ENCODE data around the gene CACFD1.
"Not testable (repeated sequence)": the region's sequence is repeated elsewhere in the genome, so short reads cannot be mapped to it uniquely, and the experiment has no call there.

The CACFD1 gene

GRCh38 chr9:133440874-133441273 lies 18.9 kb upstream of the CACFD1 start:
- DNase-seq (ENCODE audit: low spot score): no peak

DNA sequence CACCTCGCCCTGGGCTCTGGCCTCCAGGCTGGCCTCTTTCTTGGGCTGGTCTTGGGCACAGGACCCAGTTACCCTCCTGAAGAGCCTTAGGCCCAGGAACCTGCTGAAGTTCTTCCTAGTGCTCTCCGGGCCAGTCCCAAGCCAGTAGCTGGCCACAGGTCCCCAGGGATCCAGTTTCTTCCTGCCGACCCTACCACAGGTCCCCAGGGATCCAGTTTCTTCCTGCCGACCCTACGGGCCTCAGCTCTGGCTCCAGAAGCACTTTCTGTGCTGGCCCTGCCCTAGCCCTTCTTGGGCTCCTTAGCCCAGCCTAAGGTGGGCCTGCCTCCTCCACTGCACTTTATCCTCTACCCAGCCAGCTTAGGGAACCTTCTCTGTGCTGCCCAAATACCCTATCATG lies 18.2 kb upstream of the CACFD1 start:
- DNase-seq (ENCODE audit: low spot score): no peak

GRCh38 chr9:133443248-133443647 lies 16.5 kb upstream of the CACFD1 start:
- DNase-seq (ENCODE audit: low spot score): no peak

DNA sequence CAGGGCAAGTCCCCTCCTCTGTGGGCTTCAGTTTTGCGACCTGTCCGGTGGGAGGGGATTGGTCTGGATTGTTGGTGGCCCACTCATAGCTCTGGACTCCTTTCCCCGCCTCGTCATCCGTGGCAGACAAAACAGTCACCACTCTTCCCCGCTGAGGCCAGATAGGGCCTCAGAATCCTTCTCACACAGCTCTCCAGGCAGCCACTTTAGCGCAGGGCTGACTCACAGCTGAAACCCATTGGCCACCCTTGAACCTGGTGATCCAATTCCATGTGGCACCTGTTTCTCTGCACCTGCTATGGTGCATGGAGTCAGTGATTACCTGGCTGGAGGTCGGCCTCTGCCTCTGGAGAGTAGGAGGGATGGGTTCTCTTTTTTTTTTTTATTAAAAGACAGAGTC lies 15.8 kb upstream of the CACFD1 start:
- DNase-seq (ENCODE audit: low spot score): no peak

DNA sequence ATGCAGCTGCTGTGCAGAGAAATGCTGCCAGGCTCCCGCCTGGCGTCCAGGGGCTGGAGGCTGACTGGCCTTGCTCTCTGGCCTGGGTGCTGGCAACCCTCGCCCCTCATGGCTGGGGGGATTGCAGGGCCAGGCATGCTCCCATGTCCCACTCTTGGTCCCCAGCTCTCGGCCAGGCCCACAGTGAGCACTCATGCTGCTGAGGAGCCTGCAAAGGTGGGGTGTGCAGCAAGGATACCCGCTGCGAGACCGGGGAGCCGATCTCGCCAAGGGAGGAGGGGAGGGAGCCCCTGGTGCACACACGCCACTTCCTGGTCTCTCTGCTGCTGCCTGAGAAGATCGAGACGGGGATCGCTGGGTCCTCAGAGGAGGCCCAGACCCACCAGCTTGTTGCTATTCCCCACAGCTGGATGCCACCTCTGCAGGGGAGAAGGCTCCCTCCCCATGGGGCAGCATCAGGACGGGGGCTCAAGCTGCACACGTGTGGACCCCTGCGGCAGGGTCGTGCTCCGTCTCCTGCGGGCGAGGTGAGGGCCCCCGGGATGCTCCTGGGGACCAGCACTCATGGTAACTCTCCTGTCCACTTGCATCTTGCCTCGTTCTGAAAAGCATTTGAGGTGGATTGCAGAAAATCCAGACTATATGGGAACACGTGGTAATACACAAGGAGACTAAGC lies 14.3 kb upstream of the CACFD1 start:
- no peak for DNase-seq (ENCODE audit: low spot score)

DNA sequence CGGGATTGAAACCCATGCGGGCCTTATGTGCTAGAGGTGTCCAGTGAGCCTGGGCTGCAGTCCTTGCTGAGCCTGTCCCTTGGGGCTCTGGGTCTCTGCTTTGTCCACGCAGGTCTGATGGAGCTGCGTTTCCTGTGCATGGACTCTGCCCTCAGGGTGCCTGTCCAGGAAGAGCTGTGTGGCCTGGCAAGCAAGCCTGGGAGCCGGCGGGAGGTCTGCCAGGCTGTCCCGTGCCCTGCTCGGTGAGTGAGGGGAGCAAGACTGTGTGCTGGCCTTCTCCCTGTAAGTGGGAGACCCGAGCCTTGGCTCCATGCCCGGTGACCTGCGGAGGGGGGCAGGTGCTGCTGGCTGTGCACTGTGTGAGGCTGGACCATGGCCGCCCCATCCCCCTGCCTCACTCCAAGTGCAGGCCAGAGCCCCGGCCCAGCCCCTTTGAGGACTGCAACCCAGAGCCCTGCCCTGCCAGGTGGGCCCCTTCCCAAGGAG lies 11.2 kb upstream of the CACFD1 start:
- no peak for DNase-seq (ENCODE audit: low spot score)

DNA sequence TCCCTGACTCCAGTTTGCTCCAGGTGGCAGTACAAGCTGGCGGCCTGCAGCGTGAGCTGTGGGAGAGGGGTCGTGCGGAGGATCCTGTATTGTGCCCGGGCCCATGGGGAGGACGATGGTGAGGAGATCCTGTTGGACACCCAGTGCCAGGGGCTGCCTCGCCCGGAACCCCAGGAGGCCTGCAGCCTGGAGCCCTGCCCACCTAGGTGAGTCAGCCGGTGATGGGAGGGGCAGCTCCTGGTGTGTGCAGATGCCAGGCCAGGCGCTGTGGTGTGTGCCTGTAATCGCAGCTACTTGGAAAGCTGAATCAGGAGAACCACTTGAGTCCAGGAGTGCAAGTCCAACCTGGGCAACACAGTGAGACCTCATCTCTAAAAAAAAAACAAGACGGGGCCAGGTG lies 10.0 kb upstream of the CACFD1 start:
- DNase-seq (ENCODE audit: low spot score): no peak

DNA sequence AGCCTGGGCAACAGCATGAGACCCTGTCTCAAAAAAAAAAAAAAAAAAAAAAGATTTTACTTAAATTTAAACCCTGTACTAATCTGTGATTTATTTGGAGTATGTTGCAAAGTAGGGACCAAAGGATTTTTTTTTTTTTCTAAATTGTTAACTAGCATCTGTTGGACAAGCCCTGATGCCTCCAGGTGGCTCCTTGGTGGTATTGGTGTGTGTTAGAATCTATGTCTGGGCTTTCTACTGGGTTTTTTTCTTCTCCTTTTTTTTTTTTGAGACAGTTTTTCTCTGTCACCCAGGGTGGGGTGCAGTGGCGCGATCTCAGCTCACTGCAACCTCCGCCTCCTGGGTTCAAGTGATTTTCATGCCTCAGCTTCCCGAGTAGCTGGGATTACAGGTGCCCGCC lies 7.9 kb upstream of the CACFD1 start:
- DNase-seq (ENCODE audit: low spot score): not testable (repeated sequence)

DNA sequence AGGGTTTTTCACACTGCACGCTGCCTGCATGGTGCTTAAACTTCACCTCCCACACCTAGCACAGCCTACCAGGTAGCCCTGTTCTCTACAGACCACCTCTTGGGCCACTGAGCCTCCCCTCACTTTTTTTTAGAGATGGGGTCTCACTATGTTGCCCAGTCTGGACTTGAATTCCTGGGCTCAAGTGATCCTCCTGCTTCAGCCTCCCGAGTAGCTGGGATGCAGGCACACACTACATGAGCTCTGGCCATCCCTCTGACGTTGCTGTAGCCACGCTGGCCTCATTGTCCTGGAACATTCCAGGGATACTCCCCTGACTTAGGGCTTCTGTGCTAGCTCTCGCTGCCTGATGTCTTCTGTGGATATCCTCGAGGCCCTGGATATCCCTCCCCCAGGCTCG lies 7.2 kb upstream of the CACFD1 start:
- DNase-seq (ENCODE audit: low spot score): no peak

DNA sequence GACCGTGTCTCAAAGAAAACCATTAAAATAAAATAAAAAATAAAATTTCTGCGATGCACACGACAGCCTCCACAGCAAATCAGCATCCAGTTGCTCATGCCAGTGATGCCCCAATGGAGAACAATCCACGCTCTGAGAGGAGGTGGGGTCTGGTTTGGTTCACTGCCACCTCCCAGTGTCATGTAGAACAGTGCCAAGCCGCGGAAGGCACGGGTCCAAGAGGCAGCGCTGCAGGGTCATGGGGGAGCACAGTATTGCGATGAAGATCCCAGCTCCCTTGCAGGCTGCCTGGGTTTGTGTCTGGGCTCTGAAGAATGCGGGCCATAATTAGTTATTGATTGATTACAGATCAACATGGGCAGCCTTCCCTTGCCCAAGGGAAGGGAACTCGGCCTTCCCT lies 6.1 kb upstream of the CACFD1 start:
- DNase-seq (ENCODE audit: low spot score): no peak

GRCh38 chr9:133454325-133454724 lies 5.5 kb upstream of the CACFD1 start:
- DNase-seq (ENCODE audit: low spot score): no peak

GRCh38 chr9:133454943-133455673 lies 4.7 kb upstream of the CACFD1 start:
- no peak for DNase-seq (ENCODE audit: low spot score)

DNA sequence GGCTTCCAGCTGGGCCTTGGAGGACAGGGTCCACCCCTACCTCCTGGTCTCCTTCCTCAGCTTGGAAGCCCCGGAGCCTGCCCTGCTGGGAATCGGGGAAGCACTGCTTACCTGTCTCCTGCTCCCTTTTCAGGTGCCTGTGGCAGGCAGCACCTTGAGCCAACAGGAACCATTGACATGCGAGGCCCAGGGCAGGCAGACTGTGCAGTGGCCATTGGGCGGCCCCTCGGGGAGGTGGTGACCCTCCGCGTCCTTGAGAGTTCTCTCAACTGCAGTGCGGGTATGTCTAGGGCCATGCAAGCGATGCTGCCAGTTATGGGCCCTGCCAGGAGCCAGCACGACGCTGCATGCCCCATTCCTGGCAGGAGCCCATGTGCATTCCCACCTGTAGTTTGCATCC lies 3.8 kb upstream of the CACFD1 start:
- DNase-seq (ENCODE audit: low spot score): no peak

DNA sequence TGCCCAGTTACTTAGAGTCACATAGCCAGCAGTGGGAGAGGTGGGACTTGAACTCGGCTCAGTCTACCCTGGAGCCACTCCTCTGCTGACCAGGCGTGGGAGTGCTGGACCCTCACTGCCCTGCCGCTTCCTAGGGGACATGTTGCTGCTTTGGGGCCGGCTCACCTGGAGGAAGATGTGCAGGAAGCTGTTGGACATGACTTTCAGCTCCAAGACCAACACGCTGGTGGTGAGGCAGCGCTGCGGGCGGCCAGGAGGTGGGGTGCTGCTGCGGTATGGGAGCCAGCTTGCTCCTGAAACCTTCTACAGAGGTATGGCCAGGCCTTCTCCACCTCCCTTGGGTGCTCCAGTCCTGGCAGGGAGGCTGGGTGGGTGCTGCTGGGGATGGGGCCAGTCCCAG lies 3.4 kb upstream of the CACFD1 start:
- DNase-seq (ENCODE audit: low spot score): no peak

GRCh38 chr9:133457233-133457632 lies 2.5 kb upstream of the CACFD1 start:
- no peak for DNase-seq (ENCODE audit: low spot score)

GRCh38 chr9:133457748-133458147 lies 2.0 kb upstream of the CACFD1 start:
- DNase-seq (ENCODE audit: low spot score): no peak

DNA sequence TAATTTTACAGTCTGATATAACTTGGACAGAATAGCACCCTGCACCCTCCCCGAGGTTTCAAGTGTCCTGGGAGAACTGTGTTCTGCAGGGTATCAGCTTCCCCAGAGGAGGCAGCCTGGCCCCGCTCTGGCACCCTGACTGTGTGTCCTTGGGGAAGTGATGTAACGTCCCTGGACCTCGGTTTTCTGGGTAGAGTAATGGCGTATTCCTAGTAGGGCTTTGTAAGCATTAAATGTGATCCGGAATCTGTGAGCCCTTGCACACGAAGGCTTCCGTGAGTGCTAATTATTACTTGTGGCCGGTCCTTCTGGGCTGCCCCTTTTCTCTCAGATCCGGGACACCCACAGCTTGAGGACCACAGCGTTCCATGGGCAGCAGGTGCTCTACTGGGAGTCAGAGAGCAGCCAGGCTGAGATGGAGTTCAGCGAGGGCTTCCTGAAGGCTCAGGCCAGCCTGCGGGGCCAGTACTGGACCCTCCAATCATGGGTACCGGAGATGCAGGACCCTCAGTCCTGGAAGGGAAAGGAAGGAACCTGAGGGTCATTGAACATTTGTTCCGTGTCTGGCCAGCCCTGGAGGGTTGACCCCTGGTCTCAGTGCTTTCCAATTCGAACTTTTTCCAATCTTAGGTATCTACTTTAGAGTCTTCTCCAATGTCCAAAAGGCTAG lies 1.0 kb upstream of the CACFD1 start:
- DNase-seq (ENCODE audit: low spot score): no peak

DNA sequence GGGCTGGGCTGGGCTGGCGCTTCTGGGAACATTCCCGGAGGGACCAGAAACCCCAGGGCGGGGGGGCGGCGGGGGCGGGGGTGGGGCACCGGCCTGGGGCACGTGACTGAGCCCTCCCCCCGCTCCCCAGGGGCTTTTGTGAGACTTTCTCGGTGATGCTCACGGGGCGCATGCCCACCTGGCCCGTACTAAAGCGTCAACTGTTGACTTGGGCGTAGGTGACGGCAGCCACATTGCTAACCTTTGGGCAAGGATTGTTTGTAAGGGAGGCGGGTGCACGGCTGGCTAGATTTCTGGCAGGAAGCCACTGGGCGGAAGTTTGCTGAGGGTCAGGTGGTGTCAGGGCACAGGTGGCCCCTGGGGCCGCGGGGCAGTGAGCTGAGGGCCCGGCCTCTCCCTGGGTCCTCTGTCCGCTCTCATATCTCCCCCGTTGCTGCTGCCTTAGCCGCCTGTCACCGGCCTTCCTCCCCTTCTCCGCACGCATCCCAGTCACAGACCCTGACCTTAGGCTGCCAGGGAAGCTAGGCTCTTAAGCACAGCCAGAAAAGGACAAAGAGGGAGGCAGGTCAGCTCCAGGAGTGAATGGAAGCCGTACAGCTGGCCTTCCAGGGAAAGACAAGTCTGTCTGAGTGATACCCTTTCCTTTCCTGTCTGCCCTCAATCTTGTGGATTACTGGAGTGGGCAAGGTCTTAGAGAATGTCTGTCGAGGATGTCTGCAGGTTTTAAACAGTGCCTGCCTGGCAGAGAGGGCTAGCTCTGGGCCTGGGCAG lies 812 bp downstream of the CACFD1 start:
- peak; percentile 13 for DNase-seq (ENCODE audit: low spot score)

DNA sequence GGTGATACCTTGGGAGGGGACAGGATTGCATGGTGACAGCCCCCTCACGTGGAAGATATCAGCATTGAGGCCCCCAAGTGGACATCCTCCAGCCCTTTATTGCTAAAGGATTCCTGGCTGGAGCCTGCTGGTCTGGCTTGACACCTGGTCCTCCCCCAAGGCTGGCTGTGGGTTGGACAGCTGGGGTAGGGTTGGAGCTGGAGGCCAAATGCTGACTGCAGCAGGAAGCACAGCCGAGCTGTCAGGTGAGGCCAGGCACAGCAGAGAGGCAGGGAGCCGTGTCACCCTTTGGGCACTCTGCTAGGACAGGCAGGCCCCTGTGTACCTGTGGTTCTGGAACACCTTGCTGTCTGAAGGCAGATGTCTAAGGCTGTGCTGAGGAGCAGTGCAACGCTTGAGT lies 2.2 kb downstream of the CACFD1 start:
- DNase-seq (ENCODE audit: low spot score): no peak

DNA sequence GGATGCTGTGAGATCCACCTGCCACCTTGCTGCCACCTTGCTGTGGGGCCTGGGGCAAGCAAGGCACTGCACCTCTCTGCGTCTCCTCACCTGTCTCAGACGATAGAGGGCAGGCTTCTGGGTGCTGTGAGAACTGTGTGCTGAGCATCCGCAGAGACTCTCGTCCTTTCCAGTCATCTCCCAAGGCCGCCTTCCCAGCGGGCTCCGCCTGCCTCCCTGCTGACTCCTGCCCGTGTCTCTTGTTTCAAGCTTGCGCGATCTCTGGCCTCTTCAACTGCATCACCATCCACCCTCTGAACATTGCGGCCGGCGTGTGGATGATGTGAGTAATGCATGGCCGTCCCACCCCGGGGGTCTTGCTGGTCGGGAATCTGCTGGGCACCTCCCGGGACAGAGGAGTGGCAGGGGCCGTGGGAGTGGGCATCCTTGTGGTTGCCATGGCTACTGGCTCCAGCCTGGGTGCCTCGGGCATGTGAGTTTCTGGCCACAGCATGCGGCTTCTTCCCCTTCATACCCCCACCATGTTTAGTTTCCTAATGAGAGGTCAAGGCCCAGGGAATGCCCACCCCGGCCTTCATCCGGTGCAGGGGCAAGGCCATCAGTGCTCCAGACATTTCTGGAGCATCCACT lies 3.6 kb downstream of the CACFD1 start:
- DNase-seq (ENCODE audit: low spot score): no peak

DNA sequence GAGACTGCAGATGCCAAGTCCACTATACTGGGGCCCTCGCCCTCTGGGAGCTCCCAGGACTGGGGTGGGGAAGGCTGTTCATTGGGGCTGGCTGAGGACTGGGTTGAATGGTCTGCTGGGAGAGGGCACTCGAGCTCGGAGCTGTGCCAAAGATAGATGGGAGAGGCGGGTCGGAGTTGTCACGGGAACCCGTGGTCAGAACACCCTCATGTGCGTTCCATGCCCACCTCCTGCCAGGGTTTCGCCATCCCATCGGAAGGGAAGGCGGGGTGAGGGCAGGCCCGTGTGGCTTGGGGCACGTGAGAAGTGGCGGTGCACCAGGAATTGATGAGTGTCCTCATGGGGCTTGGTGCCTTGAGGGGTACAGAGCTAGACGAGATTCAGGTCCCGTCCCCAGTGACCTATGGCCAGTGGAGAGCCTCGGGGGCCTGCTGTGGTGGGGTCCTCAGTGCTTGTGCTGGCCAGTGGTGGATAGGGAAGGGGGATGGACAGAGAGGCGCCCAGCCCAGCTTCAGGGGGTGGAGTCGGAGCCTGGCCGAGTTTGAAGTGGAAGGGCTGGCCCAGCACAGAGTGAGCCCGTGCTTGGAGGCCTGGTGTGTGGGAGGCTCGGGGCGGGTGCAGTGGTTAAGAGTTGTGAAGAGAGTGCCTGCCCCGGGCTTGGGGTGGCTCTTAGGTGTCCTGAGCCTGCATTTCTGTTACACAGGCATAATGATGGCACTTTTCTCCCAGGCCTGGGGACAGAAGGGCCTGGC lies 4.3 kb downstream of the CACFD1 start:
- DNase-seq (ENCODE audit: low spot score): no peak
